COLO829 (cell line): ENCODE data around the gene MMEL1.
A peak's percentile ranks its signal among the peaks of the same experiment; 100 is the strongest.
"Not testable (repeated sequence)": the region's sequence is repeated elsewhere in the genome, so short reads cannot be mapped to it uniquely, and the experiment has no call there.

ENCODE experiments used
- DNase-seq: peaks from one replicate; pipeline ENCODE4 v3.0.0; 2012; ENCODE audit warnings: low spot score

Gene MMEL1

GRCh38 chr1:2590233-2591141 lies 42.3 kb downstream of the MMEL1 start:
- no peak for DNase-seq

- no peak for DNase-seq
These were observed 43.2 kb downstream of the MMEL1 start for GRCh38 chr1:2589431-2590232.

GRCh38 chr1:2588661-2589430 lies 44.0 kb downstream of the MMEL1 start:
- no peak for DNase-seq

DNA sequence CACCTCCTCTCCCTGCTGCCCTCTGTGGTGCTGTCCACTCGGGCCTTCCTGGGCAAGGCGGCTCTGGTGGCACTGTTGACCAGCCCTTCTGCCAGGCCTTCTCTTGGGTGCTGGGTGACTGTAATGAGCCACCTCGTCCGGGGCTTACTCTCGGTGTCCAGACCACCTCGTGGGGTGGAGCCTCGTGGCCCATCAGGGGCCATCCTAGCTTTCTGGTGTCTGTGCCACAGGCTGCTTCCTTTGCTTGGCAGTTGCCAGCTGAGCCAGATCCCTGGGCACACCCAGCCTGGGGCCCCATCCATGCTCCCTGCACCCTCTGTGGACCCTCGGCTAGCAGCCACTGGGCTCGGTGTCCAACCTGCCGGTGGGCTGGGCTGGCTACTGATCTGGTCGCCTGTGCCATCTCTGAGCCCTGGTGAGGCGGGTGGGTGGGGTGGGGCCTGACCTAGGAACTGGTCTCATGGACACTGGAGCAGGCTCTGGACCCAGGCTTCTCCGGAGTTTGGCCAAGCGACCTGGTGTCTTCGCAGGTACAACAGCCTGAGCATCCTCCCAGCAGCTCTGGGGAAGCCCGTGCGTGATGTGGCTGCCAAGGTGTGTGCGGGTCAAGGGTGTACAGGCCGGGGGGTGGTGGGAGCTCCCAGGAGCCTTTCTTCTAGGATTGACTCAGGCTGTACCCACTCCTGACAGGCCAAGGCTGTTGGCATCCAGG lies 44.8 kb downstream of the MMEL1 start:
- DNase-seq, result no peak

DNA sequence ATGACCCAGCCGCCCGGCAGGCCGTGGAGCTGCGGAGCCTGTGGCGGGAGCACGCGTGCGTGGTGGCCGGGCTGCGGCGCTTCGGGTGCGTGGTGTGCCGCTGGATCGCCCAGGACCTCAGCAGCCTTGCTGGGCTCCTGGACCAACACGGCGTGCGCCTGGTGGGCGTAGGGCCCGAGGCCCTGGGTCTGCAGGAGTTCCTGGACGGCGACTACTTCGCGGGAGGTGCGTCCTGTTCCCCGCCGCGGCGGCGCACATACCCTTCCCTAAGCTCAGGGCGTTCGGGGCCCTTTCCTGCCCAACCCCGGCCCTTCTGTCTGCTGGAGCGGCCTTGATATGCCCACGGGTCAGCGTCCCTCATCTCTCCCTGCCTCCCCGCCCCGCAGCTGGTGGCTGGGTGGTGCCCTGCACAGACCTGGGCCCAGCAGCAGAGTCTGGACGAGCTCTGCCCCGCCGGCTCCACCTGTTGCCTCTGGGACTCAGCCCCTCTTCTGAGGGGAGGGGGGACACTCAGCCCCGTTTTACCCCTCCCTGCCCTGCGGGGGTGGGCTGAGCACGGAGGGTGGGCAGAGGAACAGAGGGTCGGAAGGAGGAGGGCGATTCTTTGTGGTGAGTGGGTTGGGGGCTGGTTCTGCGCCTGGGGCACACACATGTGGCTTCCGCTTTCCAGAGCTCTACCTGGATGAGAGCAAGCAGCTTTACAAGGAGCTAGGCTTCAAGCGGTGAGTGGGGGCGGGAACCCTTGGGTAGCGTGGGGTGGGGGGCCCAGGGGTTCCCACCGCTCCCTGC lies 45.6 kb downstream of the MMEL1 start:
- no peak for DNase-seq

- DNase-seq, result peak; percentile 98
These were observed 46.4 kb downstream of the MMEL1 start, which contains the start of gene PRXL2B for GRCh38 chr1:2586154-2587070. Gene PRXL2B (plus strand): TSS chr1:2586777. CDS start chr1:2586886, 109 bp downstream.

DNA sequence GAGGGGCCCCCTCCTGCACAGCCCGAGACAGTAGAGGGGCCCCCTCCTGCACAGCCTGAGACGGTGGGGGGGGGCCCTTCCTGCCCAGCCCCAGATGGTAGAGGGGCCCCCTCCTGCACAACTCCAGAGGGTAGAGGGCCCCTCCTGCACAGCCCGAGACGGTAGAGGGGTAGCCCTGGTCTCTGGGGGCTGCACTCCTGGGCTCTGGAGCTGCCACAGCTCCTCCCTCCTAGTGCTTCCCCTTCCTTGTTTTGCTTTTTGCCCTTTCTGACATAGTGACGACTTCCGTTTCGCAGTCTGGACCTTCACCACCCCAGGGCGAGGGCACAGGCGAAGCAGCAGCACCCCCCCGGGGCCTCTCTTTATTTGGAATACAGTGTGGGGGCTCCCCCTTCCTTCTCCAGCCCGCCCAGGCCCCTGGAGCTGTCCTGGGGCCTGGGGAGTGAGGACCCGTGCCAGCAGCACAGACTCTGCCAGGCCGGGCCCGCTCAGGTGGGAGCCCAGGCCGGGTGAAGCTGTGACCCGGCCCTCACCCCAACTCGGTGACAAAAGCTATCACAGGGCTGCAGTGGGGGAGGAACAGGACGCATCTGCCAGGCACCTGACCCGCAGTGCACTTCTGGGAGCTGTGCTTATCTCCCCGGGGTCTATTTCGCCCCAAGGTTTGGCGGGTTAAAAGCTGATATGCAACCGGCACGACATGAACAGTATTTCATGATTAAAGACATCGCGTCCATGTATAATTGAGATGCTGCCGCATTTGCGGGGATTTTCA lies 47.3 kb downstream of the MMEL1 start:
- peak; percentile 30 for DNase-seq

- no peak for DNase-seq
These were observed 48.0 kb downstream of the MMEL1 start for GRCh38 chr1:2584686-2585317.

DNA sequence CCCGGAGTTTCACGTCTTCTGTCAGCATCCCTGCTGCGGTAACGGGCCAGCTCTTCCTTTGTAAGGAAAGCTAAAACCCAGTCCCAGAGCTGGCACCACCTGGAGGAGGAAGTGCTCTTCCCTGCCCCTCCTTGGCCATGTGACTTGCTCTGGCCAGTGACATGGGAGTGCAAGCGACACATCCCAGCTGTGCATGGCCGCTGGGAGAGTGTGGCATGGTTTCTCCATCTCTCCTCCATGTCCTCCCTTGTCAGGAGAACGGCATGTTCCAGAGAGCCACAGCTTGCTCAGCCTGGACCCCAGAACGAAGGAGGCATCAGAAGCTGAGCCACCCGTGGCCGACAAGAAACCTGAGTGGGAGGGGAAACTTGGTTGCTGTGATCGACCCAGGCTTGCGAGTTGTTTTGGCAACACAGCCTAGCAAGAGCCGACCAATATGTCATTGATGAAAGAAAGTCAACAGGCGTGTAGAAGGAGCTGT lies 48.9 kb downstream of the MMEL1 start:
- DNase-seq, result no peak

DNA sequence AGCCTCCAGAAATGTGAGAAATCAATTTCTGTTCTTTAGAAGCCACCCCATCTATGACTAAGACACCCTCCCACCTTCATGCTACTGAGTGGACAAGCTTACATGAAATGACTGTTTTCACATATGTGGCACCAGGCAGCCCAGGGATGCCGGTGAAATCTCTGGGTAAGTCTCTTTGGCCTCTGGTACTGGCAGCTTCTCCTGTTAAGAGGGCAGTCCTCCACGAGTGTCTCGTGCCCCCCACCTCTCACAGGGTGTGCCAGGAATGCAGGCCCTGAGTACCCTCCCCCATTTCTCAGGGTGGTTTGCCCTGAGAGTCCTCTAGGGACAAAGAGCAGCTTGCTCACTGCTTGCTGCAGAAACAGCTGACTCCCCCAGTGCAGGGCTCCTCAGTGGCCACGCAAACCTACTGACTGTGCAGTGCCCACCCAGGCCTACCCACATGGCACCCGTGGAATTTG lies 49.5 kb downstream of the MMEL1 start:
- DNase-seq, result no peak

- DNase-seq, result no peak
These were observed 50.4 kb downstream of the MMEL1 start for GRCh38 chr1:2582391-2582790.

- DNase-seq, result no peak
These were observed 52.1 kb downstream of the MMEL1 start for GRCh38 chr1:2580691-2581090.

DNA sequence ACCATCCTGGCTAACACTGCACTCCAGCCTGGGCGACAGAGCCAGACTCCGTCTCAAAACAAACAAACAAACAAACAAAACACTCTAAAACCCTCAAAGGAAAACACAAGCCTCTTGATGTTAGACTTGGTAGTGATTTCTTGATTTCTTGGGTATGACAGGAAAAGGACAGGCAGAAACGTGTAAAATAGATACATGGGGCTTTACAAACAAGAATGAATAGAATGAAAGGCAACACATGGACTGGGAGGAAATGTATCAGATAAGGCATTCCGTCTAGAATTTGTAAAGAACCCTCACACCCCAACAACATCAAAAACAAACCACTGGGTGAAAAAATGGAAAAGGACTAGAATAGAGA lies 54.1 kb downstream of the MMEL1 start:
- DNase-seq, result no peak

- DNase-seq, result not testable (repeated sequence)
These were observed 55.2 kb downstream of the MMEL1 start for GRCh38 chr1:2577565-2578075.

DNA sequence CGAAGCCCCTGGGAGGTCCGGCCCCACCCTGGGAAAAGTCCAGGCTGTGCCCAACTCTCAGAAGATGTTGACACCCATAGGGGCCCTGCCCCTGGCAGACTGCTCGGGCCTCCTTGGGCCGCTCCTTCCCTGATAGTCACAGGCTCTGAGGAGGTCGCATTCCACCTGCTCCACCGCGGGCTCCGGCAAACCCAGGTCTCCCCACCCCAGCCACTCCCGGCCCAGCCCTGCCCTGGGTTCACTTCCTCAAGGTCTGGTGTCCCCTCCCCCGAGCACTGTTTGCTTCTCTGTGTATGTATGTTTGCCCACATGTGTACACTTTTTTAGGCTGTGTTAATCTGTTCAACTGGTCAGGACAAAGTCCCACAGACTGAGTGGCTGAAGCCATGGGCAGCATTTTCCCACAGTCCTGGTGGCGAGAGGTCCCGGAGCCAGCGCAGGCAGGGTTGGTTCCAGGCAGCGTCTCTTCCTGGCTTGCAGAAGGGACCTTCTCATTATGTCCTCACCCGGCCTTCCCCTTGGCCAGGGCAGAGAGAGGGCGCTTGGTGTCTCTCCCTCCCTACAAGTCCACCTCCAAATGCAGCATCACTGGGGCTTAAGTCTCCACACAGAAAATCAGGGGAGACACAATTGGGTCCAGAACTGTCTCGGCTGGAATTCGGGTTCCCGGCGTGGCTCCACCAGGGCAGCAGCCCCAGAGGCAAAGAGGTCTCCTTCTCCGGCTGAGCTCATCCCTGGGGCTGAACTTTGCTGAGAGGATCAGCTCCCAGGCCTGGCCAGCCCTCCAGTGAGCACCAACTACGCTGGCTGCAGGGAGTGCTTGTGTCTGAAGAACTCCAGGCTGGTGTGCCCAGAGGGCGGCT lies 56.8 kb downstream of the MMEL1 start:
- DNase-seq, result no peak

DNA sequence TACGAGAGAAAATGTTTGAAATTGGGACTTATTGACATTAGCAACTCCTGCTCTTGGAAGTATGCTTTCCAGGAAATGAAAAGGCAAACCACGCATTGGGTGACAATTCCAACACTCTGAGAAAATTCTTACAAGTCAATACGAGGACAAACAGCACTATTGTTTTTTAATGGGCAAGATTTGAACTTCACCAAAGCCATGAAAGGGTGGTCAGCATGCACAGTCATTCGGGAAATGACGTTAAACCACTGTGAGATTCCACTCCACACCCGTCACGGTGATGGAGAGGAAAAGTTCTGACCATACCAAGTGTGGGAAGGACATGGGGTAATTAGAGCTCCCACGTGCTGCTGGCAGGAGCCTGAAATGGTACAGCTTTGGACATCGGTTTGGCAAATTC lies 58.5 kb downstream of the MMEL1 start:
- DNase-seq, result peak; percentile 25
